HG03025 (cell line): Measurements from ENCODE around the gene KIR3DL2.
"Not testable (repeated sequence)": the region's sequence is repeated elsewhere in the genome, so short reads cannot be mapped to it uniquely, and the experiment has no call there.

ENCODE experiments used
- ATAC-seq: cut with Tn5 transposase; IDR thresholded peaks from one replicate; pipeline ENCODE4 v1.9.1; 2021; ENCODE audit warnings: mild to moderate bottlenecking, moderate library complexity; ENCODE audit not compliant: unreplicated experiment, low FRiP score

Gene KIR3DL2

GRCh38 chr19:54850061-54850640 is at the start of gene KIR3DL2:
TSS of gene KIR3DL2 (plus strand) at chr19:54850443. CDS start at chr19:54850476, 33 bp downstream.
- not testable (repeated sequence) for ATAC-seq

DNA sequence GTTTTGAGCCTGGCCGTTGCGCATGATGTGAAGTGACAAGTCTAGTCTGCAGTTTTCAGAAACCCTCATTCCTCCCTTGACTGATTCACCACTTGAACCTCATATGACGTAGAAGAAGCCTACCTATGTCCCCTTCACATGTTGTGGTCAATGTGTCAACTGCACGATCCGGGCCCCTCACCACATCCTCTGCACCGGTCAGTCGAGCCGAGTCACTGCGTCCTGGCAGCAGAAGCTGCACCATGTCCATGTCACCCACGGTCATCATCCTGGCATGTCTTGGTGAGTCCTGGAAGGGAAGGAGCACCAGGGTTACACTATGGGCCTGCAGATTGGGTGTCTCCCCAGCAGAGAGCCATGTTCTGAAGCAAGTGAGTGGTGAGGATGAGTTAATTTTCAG is 46.8 kb upstream of the KIR3DL2 start, which contains the start of gene KIR2DL4:
TSS of gene KIR2DL4 (plus strand) at position 201 of the 400 bp plus-strand sequence. CDS start at position 243, 42 bp downstream.
- no peak for ATAC-seq

DNA sequence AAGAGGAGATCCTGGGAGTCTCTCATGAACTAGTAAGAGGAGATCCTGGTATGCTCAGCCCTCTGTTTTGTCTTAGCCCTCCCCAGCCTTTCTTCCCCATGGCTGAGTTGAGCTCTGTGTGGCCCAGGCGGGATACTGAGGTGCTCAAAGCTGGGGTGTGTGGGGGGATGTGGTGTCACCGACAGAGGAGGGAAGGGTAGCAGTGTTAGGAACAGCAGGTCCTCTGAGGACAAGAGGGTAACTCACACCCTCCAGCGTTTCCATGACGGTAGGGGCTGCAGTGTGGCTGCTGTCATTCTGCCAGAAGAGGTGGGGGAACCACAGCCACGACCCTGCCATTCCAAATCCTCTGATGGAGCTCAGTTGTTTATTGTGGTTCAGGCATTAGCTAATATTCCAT is 46.1 kb upstream of the KIR3DL2 start:
- no peak for ATAC-seq

- ATAC-seq: no peak
These were observed 45.7 kb upstream of the KIR3DL2 start for GRCh38 chr19:54804571-54804970.

GRCh38 chr19:54805665-54806515 is 44.4 kb upstream of the KIR3DL2 start:
- ATAC-seq: no peak

DNA sequence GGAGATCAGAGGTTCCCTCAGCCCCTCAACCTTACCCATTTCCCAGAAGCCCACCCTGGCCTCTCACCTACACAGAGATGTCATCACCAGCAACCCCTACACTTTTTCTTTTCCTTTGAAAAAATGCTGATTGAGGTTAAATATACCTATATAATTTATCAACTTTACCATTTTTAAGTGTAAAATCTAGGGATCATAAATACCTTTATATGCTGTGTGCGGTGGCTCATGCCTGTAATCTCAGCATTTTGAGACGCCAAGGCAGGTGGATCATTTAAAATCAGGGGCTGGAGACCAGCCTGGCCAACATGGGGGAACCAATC is 43.8 kb upstream of the KIR3DL2 start:
- no peak for ATAC-seq

GRCh38 chr19:54814571-54814970 is 35.7 kb upstream of the KIR3DL2 start:
- ATAC-seq: not testable (repeated sequence)

DNA sequence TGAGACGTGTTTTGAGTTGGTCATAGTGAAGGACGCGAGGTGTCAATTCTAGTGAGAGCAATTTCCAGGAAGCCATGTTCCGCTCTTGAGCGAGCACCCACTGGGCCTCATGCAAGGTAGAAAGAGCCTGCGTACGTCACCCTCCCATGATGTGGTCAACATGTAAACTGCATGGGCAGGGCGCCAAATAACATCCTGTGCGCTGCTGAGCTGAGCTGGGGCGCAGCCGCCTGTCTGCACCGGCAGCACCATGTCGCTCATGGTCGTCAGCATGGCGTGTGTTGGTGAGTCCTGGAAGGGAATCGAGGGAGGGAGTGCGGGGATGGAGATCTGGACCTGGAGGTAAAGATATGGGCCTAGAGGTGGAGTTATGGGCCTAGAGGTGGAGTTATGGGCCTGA is 34.0 kb upstream of the KIR3DL2 start, which contains the start of gene KIR3DL1:
TSS of gene KIR3DL1 (plus strand) at position 218 of the 400 bp plus-strand sequence.
- not testable (repeated sequence) for ATAC-seq

DNA sequence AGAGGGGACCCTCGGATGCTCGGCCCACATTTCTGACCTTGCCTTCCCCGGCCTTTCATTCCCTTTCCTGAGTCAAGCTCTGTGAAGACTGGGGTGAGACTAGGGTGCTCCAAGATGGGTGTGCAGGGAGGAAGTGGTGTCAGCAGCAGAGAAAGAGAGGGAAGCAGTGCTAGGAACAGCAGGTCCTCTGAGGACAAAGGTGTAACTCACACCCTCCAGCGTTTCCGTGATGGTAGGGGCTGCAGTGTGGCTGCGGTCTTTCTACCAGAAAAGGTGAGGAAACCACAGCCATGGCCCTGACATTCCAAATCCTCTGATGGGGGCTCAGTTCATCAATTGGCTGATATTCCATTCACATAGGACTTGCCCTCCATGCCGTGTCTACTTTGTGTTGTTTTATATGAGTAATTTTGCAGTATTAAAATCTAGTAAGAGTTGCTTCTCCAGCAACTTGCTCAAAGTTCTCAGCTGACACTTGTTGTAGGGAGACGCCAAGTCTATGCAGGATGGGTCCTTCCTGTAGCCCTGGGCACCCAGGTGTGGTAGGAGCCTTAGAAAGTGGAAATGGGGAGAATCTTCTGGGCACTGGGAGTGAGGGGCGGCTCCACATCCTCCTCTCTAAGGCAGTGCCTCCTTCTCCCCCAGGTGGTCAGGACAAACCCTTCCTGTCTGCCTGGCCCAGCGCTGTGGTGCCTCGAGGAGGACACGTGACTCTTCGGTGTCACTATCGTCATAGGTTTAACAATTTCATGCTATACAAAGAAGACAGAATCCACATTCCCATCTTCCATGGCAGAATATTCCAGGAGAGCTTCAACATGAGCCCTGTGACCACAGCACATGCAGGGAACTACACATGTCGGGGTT is 32.3 kb upstream of the KIR3DL2 start:
- no peak for ATAC-seq

GRCh38 chr19:54824416-54824815 is 25.8 kb upstream of the KIR3DL2 start:
- not testable (repeated sequence) for ATAC-seq

DNA sequence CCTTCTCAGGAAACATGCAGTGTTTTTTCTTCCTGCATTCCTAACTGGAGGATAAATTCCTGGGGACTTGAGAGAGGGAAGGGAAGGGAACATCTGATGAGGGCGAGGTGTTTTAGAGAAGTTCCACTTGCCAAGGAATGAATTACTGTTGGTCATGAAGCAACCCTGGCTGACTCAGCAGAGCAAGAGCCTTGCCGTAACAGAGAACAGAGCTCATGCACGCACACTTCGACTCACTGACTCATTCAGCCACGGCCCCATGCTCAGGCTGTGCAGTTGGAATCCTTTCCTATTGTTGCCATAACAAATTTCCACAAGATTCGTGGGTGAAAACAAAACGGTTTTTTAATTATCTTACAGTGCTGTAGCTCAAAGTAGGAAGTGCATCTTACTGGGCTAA is 24.9 kb upstream of the KIR3DL2 start:
- ATAC-seq: not testable (repeated sequence)

GRCh38 chr19:54828064-54828463 is 22.2 kb upstream of the KIR3DL2 start:
- not testable (repeated sequence) for ATAC-seq

GRCh38 chr19:54832496-54832895 is 17.7 kb upstream of the KIR3DL2 start, which contains the start of gene KIR2DS4:
TSS of gene KIR2DS4 (plus strand) at chr19:54832676.
- not testable (repeated sequence) for ATAC-seq

DNA sequence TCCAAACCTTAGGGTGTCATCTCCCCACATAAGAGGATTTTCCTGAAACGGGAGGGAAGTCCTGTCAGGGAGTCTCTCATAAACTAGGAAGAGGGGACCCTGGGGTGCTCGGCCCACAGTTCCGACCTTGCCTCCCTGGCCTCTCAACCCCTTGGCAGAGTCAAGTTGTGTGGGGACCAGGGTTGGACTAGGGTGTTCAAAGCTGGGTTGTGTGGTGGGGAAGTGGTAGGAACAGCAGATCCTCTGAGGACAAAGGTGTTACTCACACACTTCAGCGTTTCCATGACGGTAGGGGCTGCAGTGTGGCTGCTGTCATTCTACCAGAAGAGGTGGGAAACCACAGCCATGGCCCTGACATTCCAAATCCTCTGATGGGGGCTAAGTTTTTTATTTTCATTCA is 15.1 kb upstream of the KIR3DL2 start:
- ATAC-seq: not testable (repeated sequence)

GRCh38 chr19:54837522-54837921 is 12.7 kb upstream of the KIR3DL2 start:
- ATAC-seq: not testable (repeated sequence)

DNA sequence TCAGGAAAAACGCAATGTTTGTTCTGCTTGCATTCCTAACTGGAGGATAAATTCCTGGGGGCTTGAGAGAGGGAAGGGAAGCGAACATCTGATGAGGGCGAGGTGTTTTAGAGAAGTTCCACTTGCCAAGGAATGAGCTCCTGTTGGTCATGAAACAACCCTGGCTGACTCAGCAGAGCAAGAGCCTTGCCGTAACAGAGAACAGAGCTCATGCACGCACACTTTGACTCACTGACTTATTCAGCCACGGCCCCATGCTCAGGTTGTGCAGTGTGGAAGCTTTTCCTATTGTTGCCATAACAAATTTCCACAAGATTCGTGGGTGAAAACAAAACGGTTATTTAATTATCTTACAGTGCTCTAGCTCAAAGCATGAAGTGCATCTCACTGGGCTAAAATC is 7.1 kb upstream of the KIR3DL2 start:
- not testable (repeated sequence) for ATAC-seq

DNA sequence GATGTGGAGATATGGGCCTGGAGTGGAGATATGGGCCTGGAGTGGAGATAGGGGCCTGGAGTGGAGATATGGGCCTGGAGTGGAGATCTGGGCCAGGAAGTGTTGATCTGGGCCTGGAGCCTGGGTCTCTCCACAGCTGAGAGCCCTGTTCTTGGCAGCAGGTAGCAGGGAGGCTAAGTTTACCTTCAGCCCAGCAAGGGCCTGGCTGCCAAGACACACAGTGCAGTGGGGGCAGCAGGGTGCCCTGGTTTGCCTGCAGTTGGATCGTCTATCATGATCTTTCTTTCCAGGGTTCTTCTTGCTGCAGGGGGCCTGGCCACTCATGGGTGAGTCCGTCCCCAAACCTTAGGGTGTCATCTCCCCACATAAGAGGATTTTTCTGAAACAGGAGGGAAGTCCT is 687 bp downstream of the KIR3DL2 start:
- ATAC-seq: no peak

- ATAC-seq: no peak
These were observed 1.1 kb downstream of the KIR3DL2 start for GRCh38 chr19:54851353-54851752.

- ATAC-seq: not testable (repeated sequence)
These were observed 5.0 kb downstream of the KIR3DL2 start for GRCh38 chr19:54855241-54855640.

DNA sequence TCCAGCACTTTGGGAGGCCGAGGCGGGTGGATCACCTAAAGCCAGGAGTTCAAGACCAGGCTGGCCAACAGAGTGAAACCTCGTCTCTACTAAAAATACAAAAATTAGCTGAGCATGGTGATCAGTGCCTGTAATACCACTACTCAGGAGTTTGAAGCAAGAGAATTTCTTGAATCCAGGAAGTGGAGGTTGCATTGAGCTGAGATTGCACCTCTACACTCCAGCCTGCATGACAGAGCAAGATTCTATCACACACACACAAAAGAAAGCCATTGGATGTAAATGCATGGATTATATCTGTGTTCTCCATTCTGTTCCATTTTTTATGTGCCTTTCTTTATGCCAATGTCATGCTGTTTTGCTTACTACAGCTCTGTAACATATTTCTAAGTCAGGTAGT is 8.2 kb downstream of the KIR3DL2 start:
- not testable (repeated sequence) for ATAC-seq

GRCh38 chr19:54859421-54859820 is 9.2 kb downstream of the KIR3DL2 start:
- ATAC-seq: not testable (repeated sequence)
